Mammary epithelial cell (primary cell): Measurements from ENCODE around the gene ADGRF1.

Source experiments
- CTCF ChIP-seq, 2 donors: IDR thresholded peaks in 1 of 2; conservative IDR thresholded peaks in 1 of 2; 2 replicates each; pipeline ENCODE4 v1.5.1; 2011 to 2012; ENCODE audit warnings: inconsistent platforms in 2 of 2, low read length in 2 of 2, mild to moderate bottlenecking in 2 of 2, control low read depth in 1 of 2, low read depth in 1 of 2; ENCODE audit not compliant: insufficient read depth in 1 of 2; ENCODE audit errors: extremely low read depth in 1 of 2
- EZH2 ChIP-seq: IDR thresholded peaks from 2 replicates; pipeline ENCODE4 v1.6.1; 2012; ENCODE audit warnings: low read length, inconsistent platforms, borderline replicate concordance

- no peak for TF ChIP-seq CTCF (conservative IDR thresholded peaks at IDR 0.05 in 1 of 2, IDR thresholded peaks at IDR 0.05 in 1 of 2; ENCODE audit: extremely low read depth in 1 of 2, insufficient read depth in 1 of 2, low read depth in 1 of 2, low read length in 2 of 2)
- TF ChIP-seq EZH2: no peak
Measured at GRCh38 chr6:47071681-47072080, 29.5 kb upstream of the ADGRF1 start.
